HAP-1 (cell line): ENCODE data around the gene NELFCD.

Source experiments
- DNase-seq, 2 experiments: peaks; one replicate each; pipeline ENCODE4 v3.0.0-alpha.2; 2016 to 2020; ENCODE audit warnings: low spot score in 2 of 2
- H3K27me3 ChIP-seq: fragments of 250-450 bp; sonication (Bioruptor Pico); 2 replicates; pipeline ENCODE4 v1.5.1; 2020; ENCODE audit warnings: low read depth, mild to moderate bottlenecking, moderate library complexity
- H3K36me3 ChIP-seq: fragments of 250-450 bp; sonication (Bioruptor Pico); replicated peaks from 2 replicates; pipeline ENCODE4 v1.5.1; 2020; ENCODE audit warnings: mild to moderate bottlenecking
- H3K4me1 ChIP-seq: fragments of 250-450 bp; sonication (Bioruptor Pico); 2 replicates; pipeline ENCODE4 v1.5.1; 2020; ENCODE audit warnings: mild to moderate bottlenecking
- H3K4me3 ChIP-seq: fragments of 250-450 bp; sonication (Bioruptor Pico); 2 replicates; pipeline ENCODE4 v1.5.1; 2020; ENCODE audit warnings: mild to moderate bottlenecking, moderate library complexity
- H3K9me3 ChIP-seq: fragments of 250-450 bp; sonication (Bioruptor Pico); 2 replicates; pipeline ENCODE4 v1.5.1; 2020; ENCODE audit warnings: mild to moderate bottlenecking, moderate library complexity
- in situ Hi-C: fragments of 300-500 bp; cut with MboI; formaldehyde crosslinking; loops from 3 replicates; pipeline ENCODE4 v1.14.3; 2020; ENCODE audit warnings: low sequenced_read_pairs, inconsistent platforms, mixed read lengths

The NELFCD gene

GRCh38 chr20:59023616-59024015 is 42.6 kb downstream of the NELFCD start:
- in situ Hi-C loops: no loop called here
- no peak for DNase-seq
- Histone ChIP-seq H3K27me3 (no peaks in the 10 kb centered on the region), H3K9me3 (no peaks in the 10 kb centered on the region), H3K4me3 (no peak overlapping the region), H3K36me3 (peaks cover 60% of the 10 kb centered on the region), H3K4me1 (peaks cover 9% of the 10 kb centered on the region)

- Histone ChIP-seq H3K4me1 (peaks cover 13% of the 10 kb centered on the region), H3K9me3 (no peaks in the 10 kb centered on the region), H3K27me3 (no peaks in the 10 kb centered on the region), H3K36me3 (peaks cover 65% of the 10 kb centered on the region), H3K4me3 (no peak overlapping the region)
- in situ Hi-C loops: no loop called here
- DNase-seq: no peak
Measured at GRCh38 chr20:59024111-59024530, 43.1 kb downstream of the NELFCD start.

- DNase-seq: no peak
- in situ Hi-C loops: loop anchor here (25.0 kb wide), 1 partner anchor 912 kb away; the partner anchor contains the start of genes FAM217B, PPP1R3D and SYCP2
- no peak overlapping the region for H3K4me3 ChIP-seq
- H3K36me3 ChIP-seq: peaks cover 75% of the 10 kb centered on the region
- peaks cover 23% of the 10 kb centered on the region for H3K4me1 ChIP-seq
- H3K9me3 ChIP-seq: no peaks in the 10 kb centered on the region
- no peaks in the 10 kb centered on the region for H3K27me3 ChIP-seq
Measured at GRCh38 chr20:59025086-59025485, 44.0 kb downstream of the NELFCD start.

GRCh38 chr20:59025511-59025910 is 44.5 kb downstream of the NELFCD start:
- Histone ChIP-seq H3K27me3 (no peaks in the 10 kb centered on the region), H3K4me1 (peaks cover 27% of the 10 kb centered on the region), H3K9me3 (no peaks in the 10 kb centered on the region), H3K4me3 (no peak overlapping the region), H3K36me3 (peaks cover 77% of the 10 kb centered on the region)
- DNase-seq: no peak
- in situ Hi-C loops: loop anchor here (25.0 kb wide), 1 partner anchor 912 kb away; the partner anchor contains the start of genes FAM217B, PPP1R3D and SYCP2

GRCh38 chr20:59026904-59027740 is 46.1 kb downstream of the NELFCD start:
- Histone ChIP-seq H3K4me3 (no peak overlapping the region), H3K9me3 (no peaks in the 10 kb centered on the region), H3K27me3 (no peaks in the 10 kb centered on the region), H3K4me1 (peaks cover 30% of the 10 kb centered on the region), H3K36me3 (peaks cover 80% of the 10 kb centered on the region)
- in situ Hi-C loops: loop anchor here (25.0 kb wide), 1 partner anchor 910 kb away; the partner anchor contains the start of genes FAM217B, PPP1R3D and SYCP2
- DNase-seq: no peak

- Histone ChIP-seq H3K36me3 (peaks cover 76% of the 10 kb centered on the region), H3K4me3 (no peak overlapping the region), H3K9me3 (no peaks in the 10 kb centered on the region), H3K4me1 (peaks cover 32% of the 10 kb centered on the region), H3K27me3 (no peaks in the 10 kb centered on the region)
- no peak for DNase-seq
- in situ Hi-C loops: loop anchor here (25.0 kb wide), 1 partner anchor 909 kb away; the partner anchor contains the start of genes FAM217B, PPP1R3D and SYCP2
Measured at GRCh38 chr20:59027741-59028320, 46.8 kb downstream of the NELFCD start.

GRCh38 chr20:59028812-59029211 is 47.8 kb downstream of the NELFCD start:
- Histone ChIP-seq H3K36me3 (peaks cover 69% of the 10 kb centered on the region), H3K9me3 (no peaks in the 10 kb centered on the region), H3K27me3 (no peaks in the 10 kb centered on the region), H3K4me3 (peak overlapping the region; percentile 8), H3K4me1 (peaks cover 40% of the 10 kb centered on the region)
- DNase-seq: no peak
- in situ Hi-C loops: loop anchor here (25.0 kb wide), 1 partner anchor 908 kb away; the partner anchor contains the start of genes FAM217B, PPP1R3D and SYCP2

- peak overlapping the region; percentile 85 for H3K4me3 ChIP-seq
- no peaks in the 10 kb centered on the region for H3K27me3 ChIP-seq
- H3K4me1 ChIP-seq: peaks cover 40% of the 10 kb centered on the region
- H3K9me3 ChIP-seq: no peaks in the 10 kb centered on the region
- peaks cover 63% of the 10 kb centered on the region for H3K36me3 ChIP-seq
- in situ Hi-C loops: loop anchor here (25.0 kb wide), 1 partner anchor 906 kb away; the partner anchor contains the start of genes FAM217B, PPP1R3D and SYCP2
- no peak for DNase-seq
Measured at GRCh38 chr20:59030911-59031563, 50.0 kb downstream of the NELFCD start.

- in situ Hi-C loops: loop anchor here (25.0 kb wide), 1 partner anchor 906 kb away; the partner anchor contains the start of genes FAM217B, PPP1R3D and SYCP2
- H3K4me3 ChIP-seq: peak overlapping the region; percentile 85
- no peaks in the 10 kb centered on the region for H3K27me3 ChIP-seq
- H3K9me3 ChIP-seq: no peaks in the 10 kb centered on the region
- peaks cover 64% of the 10 kb centered on the region for H3K36me3 ChIP-seq
- DNase-seq: no peak
- H3K4me1 ChIP-seq: peaks cover 40% of the 10 kb centered on the region
Measured at GRCh38 chr20:59031564-59032022, 50.5 kb downstream of the NELFCD start.

GRCh38 chr20:59032023-59032712 is 51.1 kb downstream of the NELFCD start, which contains the start of gene ATP5F1E:
Gene ATP5F1E, minus strand, starts transcription at chr20:59032335. Its CDS starts 84 bp downstream, at chr20:59032251.
- Histone ChIP-seq H3K27me3 (no peaks in the 10 kb centered on the region), H3K4me1 (peaks cover 40% of the 10 kb centered on the region), H3K9me3 (no peaks in the 10 kb centered on the region), H3K36me3 (peaks cover 63% of the 10 kb centered on the region), H3K4me3 (peak within 1 kb of the TSS; percentile 85)
- DNase-seq: peak; percentile 92 to 96
- in situ Hi-C loops: loop anchor here (25.0 kb wide), 1 partner anchor 905 kb away; the partner anchor contains the start of genes FAM217B, PPP1R3D and SYCP2

GRCh38 chr20:59032713-59033059 is 51.6 kb downstream of the NELFCD start:
- Histone ChIP-seq H3K4me3 (peak overlapping the region; percentile 85), H3K36me3 (peaks cover 63% of the 10 kb centered on the region)
- in situ Hi-C loops: loop anchor here (25.0 kb wide), 1 partner anchor 905 kb away; the partner anchor contains the start of genes FAM217B, PPP1R3D and SYCP2

GRCh38 chr20:59033093-59033492 is 52.0 kb downstream of the NELFCD start:
- in situ Hi-C loops: loop anchor here (25.0 kb wide), 1 partner anchor 904 kb away; the partner anchor contains the start of genes FAM217B, PPP1R3D and SYCP2
- Histone ChIP-seq H3K27me3 (no peaks in the 10 kb centered on the region), H3K4me1 (peaks cover 40% of the 10 kb centered on the region), H3K36me3 (peaks cover 63% of the 10 kb centered on the region), H3K4me3 (peak overlapping the region; percentile 85), H3K9me3 (no peaks in the 10 kb centered on the region)
- no peak for DNase-seq

More at GRCh38 chr20:59032713-59033059, 51.6 kb downstream of the NELFCD start:
- peak in 1 of 2 experiments; percentile 58 for DNase-seq
- H3K9me3 ChIP-seq: no peaks in the 10 kb centered on the region
- no peaks in the 10 kb centered on the region for H3K27me3 ChIP-seq
- H3K4me1 ChIP-seq: peaks cover 42% of the 10 kb centered on the region
